Mucosa of rectum (tissue), 2 donors: ENCODE measurements around the gene RGS3.
A peak's percentile ranks its signal among the peaks of the same experiment; 100 is the strongest.

ENCODE experiments used
- H3K27ac ChIP-seq, 2 donors: one replicate each; pipeline ENCODE4 v1.7.0; 2013; ENCODE audit warnings: inconsistent platforms in 2 of 2, low read depth in 2 of 2, low read length in 2 of 2
- H3K27me3 ChIP-seq, 2 donors: one replicate each; pipeline ENCODE4 v1.7.0; 2013; ENCODE audit warnings: low read length in 2 of 2; ENCODE audit not compliant: control insufficient read depth in 2 of 2, insufficient read depth in 2 of 2
- H3K36me3 ChIP-seq, 2 donors: one replicate each; pipeline ENCODE4 v1.7.0; 2013; ENCODE audit warnings: low read length in 2 of 2; ENCODE audit not compliant: control insufficient read depth in 2 of 2, insufficient read depth in 2 of 2
- H3K4me1 ChIP-seq, 2 donors: one replicate each; pipeline ENCODE4 v1.7.0; 2013; ENCODE audit warnings: low read length in 2 of 2, mild to moderate bottlenecking in 1 of 2; ENCODE audit not compliant: control insufficient read depth in 2 of 2, insufficient read depth in 2 of 2
- H3K4me3 ChIP-seq, 2 donors: one replicate each; pipeline ENCODE4 v1.7.0; 2013; ENCODE audit warnings: low read length in 2 of 2
- H3K9ac ChIP-seq, 2 donors: one replicate each; pipeline ENCODE4 v1.7.0; 2013; ENCODE audit warnings: low read length in 2 of 2, low read depth in 1 of 2, mild to moderate bottlenecking in 1 of 2
- H3K9me3 ChIP-seq, 2 donors: one replicate each; pipeline ENCODE4 v1.7.0; 2013; ENCODE audit warnings: low read length in 2 of 2; ENCODE audit not compliant: control insufficient read depth in 2 of 2
- donor health status: healthy.
- donor health status: Normal muscosa, but diverticular disease.

Gene RGS3

GRCh38 chr9:113464286-113464660 is 746 bp downstream of the RGS3 start:
- Histone ChIP-seq H3K27me3 (no peaks in the 10 kb centered on the region), H3K4me1 (peaks cover 6 to 7% of the 10 kb centered on the region in 2 donors), H3K36me3 (no peaks in the 10 kb centered on the region), H3K27ac (peak overlapping the region; percentile 20 to 32), H3K9ac (peak overlapping the region; percentile 60 to 78), H3K9me3 (no peaks in the 10 kb centered on the region), H3K4me3 (peak overlapping the region; percentile 69 to 77)

GRCh38 chr9:113465599-113466140 is 2.1 kb downstream of the RGS3 start:
- H3K9ac ChIP-seq, result no peak overlapping the region
- H3K4me3 ChIP-seq, result no peak overlapping the region
- no peaks in the 10 kb centered on the region for H3K9me3 ChIP-seq
- no peaks in the 10 kb centered on the region for H3K27me3 ChIP-seq
- H3K4me1 ChIP-seq, result peaks cover 6 to 7% of the 10 kb centered on the region in 2 donors
- H3K27ac ChIP-seq, result no peak overlapping the region
- H3K36me3 ChIP-seq, result no peaks in the 10 kb centered on the region

- no peaks in the 10 kb centered on the region for H3K27me3 ChIP-seq
- no peak overlapping the region for H3K9ac ChIP-seq
- no peaks in the 10 kb centered on the region for H3K9me3 ChIP-seq
- H3K27ac ChIP-seq, result no peak overlapping the region
- H3K4me3 ChIP-seq, result no peak overlapping the region
- peaks cover 6 to 7% of the 10 kb centered on the region in 2 donors for H3K4me1 ChIP-seq
- H3K36me3 ChIP-seq, result no peaks in the 10 kb centered on the region
Measured at GRCh38 chr9:113467183-113467582, 3.7 kb downstream of the RGS3 start.

- Histone ChIP-seq H3K4me1 (peaks cover 3 to 6% of the 10 kb centered on the region in 2 donors), H3K9ac (no peak overlapping the region), H3K9me3 (no peaks in the 10 kb centered on the region), H3K36me3 (no peaks in the 10 kb centered on the region), H3K27ac (no peak overlapping the region), H3K27me3 (no peaks in the 10 kb centered on the region), H3K4me3 (no peak overlapping the region)
Measured at GRCh38 chr9:113468716-113469448, 5.4 kb downstream of the RGS3 start.

- Histone ChIP-seq H3K4me3 (no peak overlapping the region), H3K27ac (no peak overlapping the region), H3K9me3 (no peaks in the 10 kb centered on the region), H3K27me3 (no peaks in the 10 kb centered on the region), H3K36me3 (no peaks in the 10 kb centered on the region), H3K4me1 (no peaks in the 10 kb centered on the region), H3K9ac (no peak overlapping the region)
Measured at GRCh38 chr9:113471143-113471542, 7.6 kb downstream of the RGS3 start.

- H3K36me3 ChIP-seq, result no peaks in the 10 kb centered on the region
- no peaks in the 10 kb centered on the region for H3K4me1 ChIP-seq
- no peaks in the 10 kb centered on the region for H3K27me3 ChIP-seq
- no peak overlapping the region for H3K4me3 ChIP-seq
- H3K27ac ChIP-seq, result no peak overlapping the region
- no peak overlapping the region for H3K9ac ChIP-seq
- H3K9me3 ChIP-seq, result no peaks in the 10 kb centered on the region
Measured at GRCh38 chr9:113471566-113471965, 8.0 kb downstream of the RGS3 start.

- no peak overlapping the region for H3K27ac ChIP-seq
- no peaks in the 10 kb centered on the region for H3K4me1 ChIP-seq
Measured at GRCh38 chr9:113472199-113472598, 8.7 kb downstream of the RGS3 start.

GRCh38 chr9:113474360-113475028 is 11.0 kb downstream of the RGS3 start:
- H3K36me3 ChIP-seq, result no peaks in the 10 kb centered on the region
- H3K27ac ChIP-seq, result no peak overlapping the region
- H3K4me1 ChIP-seq, result peaks cover 0 to 4% of the 10 kb centered on the region in 2 donors
- H3K9ac ChIP-seq, result no peak overlapping the region
- no peaks in the 10 kb centered on the region for H3K9me3 ChIP-seq
- H3K27me3 ChIP-seq, result no peaks in the 10 kb centered on the region
- H3K4me3 ChIP-seq, result no peak overlapping the region

More at GRCh38 chr9:113472199-113472598, 8.7 kb downstream of the RGS3 start:
- Histone ChIP-seq H3K9me3 (no peaks in the 10 kb centered on the region), H3K4me3 (no peak overlapping the region), H3K27me3 (no peaks in the 10 kb centered on the region), H3K36me3 (no peaks in the 10 kb centered on the region), H3K9ac (no peak overlapping the region)

- H3K4me1 ChIP-seq, result peaks cover 0 to 4% of the 10 kb centered on the region in 2 donors
- H3K27me3 ChIP-seq, result no peaks in the 10 kb centered on the region
- H3K27ac ChIP-seq, result no peak overlapping the region
- no peaks in the 10 kb centered on the region for H3K9me3 ChIP-seq
- H3K36me3 ChIP-seq, result no peaks in the 10 kb centered on the region
- no peak overlapping the region for H3K4me3 ChIP-seq
- H3K9ac ChIP-seq, result no peak overlapping the region
Measured at GRCh38 chr9:113475031-113475430, 11.5 kb downstream of the RGS3 start.

GRCh38 chr9:113475992-113476391 is 12.5 kb downstream of the RGS3 start:
- Histone ChIP-seq H3K4me1 (peaks cover 0 to 4% of the 10 kb centered on the region in 2 donors), H3K27me3 (no peaks in the 10 kb centered on the region), H3K9me3 (no peaks in the 10 kb centered on the region), H3K36me3 (no peaks in the 10 kb centered on the region), H3K4me3 (no peak overlapping the region), H3K27ac (no peak overlapping the region), H3K9ac (no peak overlapping the region)
